Measurements from ENCODE around the gene PATJ. TPM values are rescaled to one million over a fixed set of nuclear protein-coding genes. Genes with fewer than 3 reads are reported as not detected.
"Not testable (repeated sequence)": the region's sequence is repeated elsewhere in the genome, so short reads cannot be mapped to it uniquely, and the experiment has no call there.

The PATJ gene
- total RNA-seq, 2 donors from 2014 or later = 74.3 to 81.7 TPM

GRCh38 chr1:61784726-61785125, 42.4 kb downstream of the PATJ start:
- Mint-ChIP-seq H3K27me3 (ENCODE audit: insufficient read depth) (no peaks in the 10 kb centered on the region), H3K36me3 (ENCODE audit: low read depth) (peaks cover 47% of the 10 kb centered on the region), H3K4me1 (peaks cover 3% of the 10 kb centered on the region), H3K27ac (no peak overlapping the region), H3K4me3 (no peak overlapping the region), H3K9me3 (no peaks in the 10 kb centered on the region)
- Histone ChIP-seq H3K4me1 (ENCODE audit: control insufficient read depth, insufficient read depth, low read length) (no peaks in the 10 kb centered on the region), H3K27me3 (ENCODE audit: control insufficient read depth, insufficient read depth, low read length, poor library complexity, severe bottlenecking) (no peaks in the 10 kb centered on the region), H3K4me3 (ENCODE audit: low read length) (no peak overlapping the region), H3K36me3 (ENCODE audit: control insufficient read depth, insufficient read depth, low read length) (peaks cover 10% of the 10 kb centered on the region), H3K9ac (ENCODE audit: extremely low read depth, low read length, poor library complexity, severe bottlenecking) (no peak overlapping the region), H3K27ac (ENCODE audit: low read depth, low read length) (no peak overlapping the region), H3K9me3 (ENCODE audit: control insufficient read depth, low read length) (no peaks in the 10 kb centered on the region)
- no peak for TF ChIP-seq CTCF (conservative IDR thresholded peaks at IDR 0.05)
- WGBS, 2 experiments (ENCODE audit: insufficient coverage in 1 of 2, insufficient read length in 1 of 2) = 91 to 100% methylated on average over 1 of the region's 2 CpGs
- no peak for DNase-seq

GRCh38 chr1:61790837-61791236, 48.6 kb downstream of the PATJ start:
- Histone ChIP-seq H3K9me3 (ENCODE audit: control insufficient read depth, low read length) (no peaks in the 10 kb centered on the region), H3K9ac (ENCODE audit: extremely low read depth, low read length, poor library complexity, severe bottlenecking) (no peak overlapping the region), H3K27ac (ENCODE audit: low read depth, low read length) (no peak overlapping the region), H3K4me1 (ENCODE audit: control insufficient read depth, insufficient read depth, low read length) (no peaks in the 10 kb centered on the region), H3K4me3 (ENCODE audit: low read length) (no peak overlapping the region), H3K27me3 (ENCODE audit: control insufficient read depth, insufficient read depth, low read length, poor library complexity, severe bottlenecking) (no peaks in the 10 kb centered on the region), H3K36me3 (ENCODE audit: control insufficient read depth, insufficient read depth, low read length) (peaks cover 20% of the 10 kb centered on the region)
- Mint-ChIP-seq H3K4me1 (peaks cover 3% of the 10 kb centered on the region), H3K36me3 (ENCODE audit: low read depth) (peaks cover 61% of the 10 kb centered on the region), H3K27me3 (ENCODE audit: insufficient read depth) (no peaks in the 10 kb centered on the region), H3K27ac (no peak overlapping the region), H3K4me3 (no peak overlapping the region), H3K9me3 (no peaks in the 10 kb centered on the region)
- TF ChIP-seq CTCF (conservative IDR thresholded peaks at IDR 0.05) = no peak
- no peak for DNase-seq
- WGBS, 2 experiments (ENCODE audit: insufficient coverage in 1 of 2, insufficient read length in 1 of 2) = 90 to 91% methylated on average over 3 of the region's 3 CpGs

GRCh38 chr1:61797045-61797755, 54.9 kb downstream of the PATJ start:
- no peaks in the 10 kb centered on the region for H3K9me3 ChIP-seq (ENCODE audit: control insufficient read depth, low read length)
- H3K27ac ChIP-seq (ENCODE audit: low read depth, low read length) = no peak overlapping the region
- H3K36me3 ChIP-seq (ENCODE audit: control insufficient read depth, insufficient read depth, low read length) = peaks cover 42% of the 10 kb centered on the region
- H3K4me3 ChIP-seq (ENCODE audit: low read length) = no peak overlapping the region
- Mint-ChIP-seq H3K27me3 (ENCODE audit: insufficient read depth) (no peaks in the 10 kb centered on the region), H3K4me1 (no peaks in the 10 kb centered on the region), H3K9me3 (no peaks in the 10 kb centered on the region), H3K27ac (no peak overlapping the region), H3K36me3 (ENCODE audit: low read depth) (peaks cover 74% of the 10 kb centered on the region), H3K4me3 (no peak overlapping the region)
- no peaks in the 10 kb centered on the region for H3K4me1 ChIP-seq (ENCODE audit: control insufficient read depth, insufficient read depth, low read length)
- H3K9ac ChIP-seq (ENCODE audit: extremely low read depth, low read length, poor library complexity, severe bottlenecking) = no peak overlapping the region
- no peak for TF ChIP-seq CTCF (conservative IDR thresholded peaks at IDR 0.05)
- WGBS, 2 experiments (ENCODE audit: insufficient coverage in 1 of 2, insufficient read length in 1 of 2) = 92 to 93% methylated on average over 8 to 10 of the region's 10 CpGs
- DNase-seq = no peak
- H3K27me3 ChIP-seq (ENCODE audit: control insufficient read depth, insufficient read depth, low read length, poor library complexity, severe bottlenecking) = no peaks in the 10 kb centered on the region

- H3K4me1 ChIP-seq (ENCODE audit: control insufficient read depth, insufficient read depth, low read length); H3K27me3 Mint-ChIP-seq (ENCODE audit: insufficient read depth); H3K9me3 ChIP-seq (ENCODE audit: control insufficient read depth, low read length); H3K9ac ChIP-seq (ENCODE audit: extremely low read depth, low read length, poor library complexity, severe bottlenecking); H3K27ac Mint-ChIP-seq; H3K4me3 Mint-ChIP-seq; H3K27ac ChIP-seq (ENCODE audit: low read depth, low read length); H3K4me3 ChIP-seq (ENCODE audit: low read length); DNase-seq; H3K4me1 Mint-ChIP-seq; H3K9me3 Mint-ChIP-seq; H3K27me3 ChIP-seq (ENCODE audit: control insufficient read depth, insufficient read depth, low read length, poor library complexity, severe bottlenecking): not testable (repeated sequence)
- peaks cover 66% of the 10 kb centered on the region for H3K36me3 Mint-ChIP-seq (ENCODE audit: low read depth)
- WGBS, 2 experiments (ENCODE audit: insufficient coverage in 1 of 2, insufficient read length in 1 of 2) = 100% methylated on average over 1 of the region's 1 CpG; no CpG with 5 or more reads in 1 of the 2 experiments
- H3K36me3 ChIP-seq (ENCODE audit: control insufficient read depth, insufficient read depth, low read length) = peaks cover 60% of the 10 kb centered on the region
Measured at GRCh38 chr1:61801047-61801446, 58.8 kb downstream of the PATJ start.

Measured in endodermal cell (in vitro differentiated cells).